Stimulated activated CD8-positive, alpha-beta memory T cell treated with anti-CD3 and anti-CD28 coated beads, Interleukin-4, amount 100 ng/mL, for 1 hour (primary cell): ENCODE measurements around the gene APOA4.

Experiments
- DNase-seq, 2 donors: peaks; one replicate each; pipeline ENCODE4 v3.0.0-alpha.2; 2020; ENCODE audit warnings: low read depth in 2 of 2, low spot score in 1 of 2

APOA4 gene

GRCh38 chr11:116778556-116778955, 44.5 kb downstream of the APOA4 start:
- DNase-seq, result no peak

- DNase-seq, result no peak
These were observed 46.0 kb downstream of the APOA4 start for GRCh38 chr11:116777056-116777455.

- no peak for DNase-seq
These were observed 46.6 kb downstream of the APOA4 start for GRCh38 chr11:116776522-116776984.

- DNase-seq, result no peak
These were observed 47.1 kb downstream of the APOA4 start for GRCh38 chr11:116775975-116776374.

GRCh38 chr11:116774661-116775060, 48.4 kb downstream of the APOA4 start:
- DNase-seq, result no peak

GRCh38 chr11:116773203-116774097, 49.7 kb downstream of the APOA4 start:
- no peak for DNase-seq

GRCh38 chr11:116772443-116773202, 50.5 kb downstream of the APOA4 start, which contains the start of gene BUD13:
BUD13 (minus strand) TSS chr11:116772987; CDS start chr11:116772964, 23 bp downstream.
- peak; percentile 87 to 88 for DNase-seq

GRCh38 chr11:116771935-116772334, 51.2 kb downstream of the APOA4 start:
- no peak for DNase-seq
